PC-9 (cell line): ENCODE measurements around the gene NAT8.
"Not testable (repeated sequence)": the region's sequence is repeated elsewhere in the genome, so short reads cannot be mapped to it uniquely, and the experiment has no call there.

ENCODE experiments used
- CTCF ChIP-seq: fragments of 200-600 bp; sonication (generic); conservative IDR thresholded peaks from 2 replicates; pipeline ENCODE4 v1.6.1; 2017; ENCODE audit warnings: mixed run types, antibody characterized with exemption, mild to moderate bottlenecking, moderate library complexity
- EZH2 ChIP-seq: fragments of 200-600 bp; sonication (generic); IDR thresholded peaks from 2 replicates; pipeline ENCODE4 v1.8.0; 2017; ENCODE audit warnings: antibody characterized with exemption, low read depth

GRCh38 chr2:73678008-73678407, 35.8 kb upstream of the NAT8 start:
- not testable (repeated sequence) for TF ChIP-seq CTCF, EZH2
